A549 (cell line): ENCODE data around the gene FAM149B1. TPM values are rescaled to one million over a fixed set of nuclear protein-coding genes. Genes with fewer than 3 reads are reported as not detected.

Source experiments
- ATAC-seq, 2 experiments: fragments of 200-7000 bp in 1 of 2; fragments of >200 bp in 1 of 2; cut with Nextera tagmentation in 1 of 2; cut with Tn5 transposase in 1 of 2; 3 replicates each; pipeline versions ENCODE4 v1.8.0 to v1.9.1; 2018 to 2020; ENCODE audit warnings: mild to moderate bottlenecking in 1 of 2, moderate library complexity in 1 of 2
- CTCF ChIA-PET: fragments of 300-600 bp; sonication (Branson Sonifier 250); formaldehyde crosslinking; extraction: SDS; loops from one replicate; lab custom pipeline; 2021; ENCODE audit warnings: antibody characterized with exemption, inconsistent platforms; lab: Yijun Ruan, JAX
- POLR2A ChIA-PET: fragments of 350-600 bp; formaldehyde crosslinking; extraction: SDS; loops from one replicate; lab custom pipeline; 2021; ENCODE audit warnings: antibody characterized with exemption, inconsistent platforms; lab: Yijun Ruan, JAX
- DNase-seq, 2 experiments: peaks; one replicate each; pipeline versions ENCODE4 v3.0.0 to v3.0.0-alpha.2; 2011 to 2016; ENCODE audit warnings: low read depth in 1 of 2, low spot score in 1 of 2
- FAIRE-seq: peaks from 2 replicates; lab custom pipeline; 2011; peaks lifted over from hg19 to GRCh38; lab: Jason Lieb, UNC
- H3K27ac ChIP-seq, 2 experiments: fragments of >200 bp; sonication (Bioruptor Twin); formaldehyde crosslinking; 3 replicates each; pipeline ENCODE4 v1.5.1; 2016 to 2017
- H3K4me1 ChIP-seq: fragments of >200 bp; sonication (Bioruptor Twin); formaldehyde crosslinking; 3 replicates; pipeline ENCODE4 v1.6.1; 2016
- H3K4me2 ChIP-seq: fragments of >200 bp; sonication (Bioruptor Twin); formaldehyde crosslinking; 3 replicates; pipeline ENCODE4 v1.6.1; 2016
- H3K4me3 ChIP-seq: fragments of >200 bp; sonication (Bioruptor Twin); formaldehyde crosslinking; 3 replicates; pipeline ENCODE4 v1.5.1; 2016
- H3K9me3 ChIP-seq: fragments of >200 bp; sonication (Bioruptor Twin); formaldehyde crosslinking; 3 replicates; pipeline ENCODE4 v1.6.1; 2016
- ATOH8 ChIP-seq: fragments of 250-450 bp; sonication (Bioruptor Pico); IDR thresholded peaks from 2 replicates; pipeline ENCODE4 v1.5.0; 2020; ENCODE audit warnings: low read depth, mild to moderate bottlenecking, moderate library complexity
- BHLHE40 ChIP-seq: IDR thresholded peaks from 2 replicates; pipeline ENCODE4 v1.6.1; 2012; ENCODE audit warnings: low read depth, low read length, inconsistent platforms
- CTCF ChIP-seq: fragments of >200 bp; sonication (Bioruptor Twin); formaldehyde crosslinking; IDR thresholded peaks from 3 replicates; pipeline ENCODE4 v1.5.1; 2016
- EHMT2 ChIP-seq: fragments of 200-600 bp; sonication (generic); IDR thresholded peaks from 2 replicates; pipeline ENCODE4 v1.6.1; 2016; ENCODE audit warnings: antibody characterized with exemption, low read depth, mild to moderate bottlenecking, moderate library complexity
- FOSB ChIP-seq: fragments of 250-450 bp; sonication (Bioruptor Pico); IDR thresholded peaks from 2 replicates; pipeline ENCODE4 v1.5.0; 2020; ENCODE audit warnings: mild to moderate bottlenecking, moderate library complexity
- FOSL2 ChIP-seq, 2 experiments: fragments of 450-650 bp in 1 of 2; fragments of >200 bp in 1 of 2; sonication (Bioruptor Twin) in 1 of 2; formaldehyde crosslinking; IDR thresholded peaks; 2 replicates each; pipeline versions ENCODE4 v1.5.0 to v1.6.1; 2016 to 2020; ENCODE audit warnings: mild to moderate bottlenecking in 1 of 2, moderate library complexity in 1 of 2
- HDAC2 ChIP-seq: fragments of 200-600 bp; sonication (generic); IDR thresholded peaks from 2 replicates; pipeline ENCODE4 v1.6.1; 2016
- HEYL ChIP-seq: fragments of 250-450 bp; sonication (Bioruptor Pico); IDR thresholded peaks from 2 replicates; pipeline ENCODE4 v1.8.0; 2021; ENCODE audit warnings: mild to moderate bottlenecking, moderate library complexity
- HOXB5 ChIP-seq: fragments of 250-450 bp; sonication (Bioruptor Pico); IDR thresholded peaks from 2 replicates; pipeline ENCODE4 v1.5.0; 2020; ENCODE audit warnings: mild to moderate bottlenecking, moderate library complexity
- KDM5A ChIP-seq: fragments of 200-600 bp; sonication (generic); IDR thresholded peaks from 2 replicates; pipeline ENCODE4 v1.6.1; 2016; ENCODE audit warnings: antibody characterized with exemption, mild to moderate bottlenecking
- MAX ChIP-seq: IDR thresholded peaks from 2 replicates; pipeline ENCODE4 v1.6.1; 2012
- MAZ ChIP-seq: fragments of 150-350 bp; IDR thresholded peaks from 2 replicates; pipeline ENCODE4 v1.6.1; 2014; ENCODE audit warnings: antibody characterized with exemption, low read depth, low read length, borderline replicate concordance
- MYC ChIP-seq: IDR thresholded peaks from 2 replicates; pipeline ENCODE4 v1.6.1; 2012; ENCODE audit warnings: mild to moderate bottlenecking, inconsistent platforms, low read length, improper control_type of control experiment, borderline replicate concordance
- NPAS2 ChIP-seq: fragments of 250-450 bp; sonication (Bioruptor Pico); IDR thresholded peaks from 2 replicates; pipeline ENCODE4 v1.8.0; 2022; ENCODE audit warnings: mild to moderate bottlenecking, moderate library complexity, borderline replicate concordance
- NR3C1 ChIP-seq: fragments of >200 bp; sonication (Bioruptor Twin); formaldehyde crosslinking; IDR thresholded peaks from 3 replicates; pipeline ENCODE4 v1.6.1; 2017
- PBX3 ChIP-seq: IDR thresholded peaks from 2 replicates; pipeline ENCODE4 v1.6.1; 2012
- POLR2AphosphoS2 ChIP-seq: conservative IDR thresholded peaks from 2 replicates; pipeline ENCODE4 v1.6.1; 2012; ENCODE audit warnings: low read length, improper control_type of control experiment, inconsistent platforms
- RARB ChIP-seq: fragments of 250-450 bp; sonication (Bioruptor Pico); IDR thresholded peaks from 2 replicates; pipeline ENCODE4 v1.8.0; 2021; ENCODE audit warnings: mild to moderate bottlenecking, moderate library complexity
- USF2 ChIP-seq: fragments of 450-650 bp; IDR thresholded peaks from 2 replicates; pipeline ENCODE4 v1.6.1; 2014; ENCODE audit warnings: antibody characterized with exemption
- ZFP36 ChIP-seq: fragments of 450-650 bp; IDR thresholded peaks from 2 replicates; pipeline ENCODE4 v1.6.1; 2014; ENCODE audit warnings: borderline replicate concordance; ENCODE audit not compliant: partially characterized antibody
- WGBS: methylation state at CpG from one replicate; pipeline ENCODE4 v1.1.6; 2017; ENCODE audit errors: missing lambda C conversion rate; 5-methylcytosine and 5-hydroxymethylcytosine counted together
- polyA plus RNA-seq, 4 experiments: library from polyadenylated mRNA; depleted of rRNA in 3 of 4; stranded (reverse); fragments of >200 nt; fragmentation: RNase III in 1 of 4; extraction: RNeasy Plus Mini Kit Qiagen cat#74134 plus additional on column Dnase treatment in 1 of 4; gene quantifications; 2 replicates in 3 of 4; 3 replicates in 1 of 4; pipeline ENCODE4 v1.2.3, GENCODE V29; 2011 to 2017

FAM149B1 gene
- polyA plus RNA-seq, 2 of the 4 experiments (the other 2 are of a cell fraction) = 6.9 to 26.7 TPM

- ATAC-seq = no peak
- H3K4me1 ChIP-seq = no peaks in the 10 kb centered on the region
- H3K4me2 ChIP-seq = no peak overlapping the region
- no peaks in the 10 kb centered on the region for H3K9me3 ChIP-seq
- POLR2A ChIA-PET = no interaction called here
- CTCF ChIA-PET = no interaction called here
- no peak for FAIRE-seq
- DNase-seq = no peak
- WGBS = 63% methylated on average over 1 of the region's 1 CpG
- H3K4me3 ChIP-seq = no peak overlapping the region
- H3K27ac ChIP-seq = no peak overlapping the region
- TF ChIP-seq BHLHE40 = no peak
- no peak for TF ChIP-seq MAZ
- no peak for TF ChIP-seq ATOH8
- no peak for TF ChIP-seq MAX
- no peak for TF ChIP-seq HDAC2
- TF ChIP-seq NR3C1 = no peak
- no peak for TF ChIP-seq FOSB
- TF ChIP-seq ZFP36 = no peak
- no peak for TF ChIP-seq POLR2AphosphoS2
- no peak for TF ChIP-seq NPAS2 (CRISPR knock-in tag)
These were observed 18.3 kb downstream of the FAM149B1 start for GRCh38 chr10:73186266-73186665.

- DNase-seq (no peak), ATAC-seq (no peak), FAIRE-seq (no peak)
- no peak overlapping the region for H3K27ac ChIP-seq
- H3K4me2 ChIP-seq = no peak overlapping the region
- 85% methylated on average over 5 of the region's 5 CpGs for WGBS
- POLR2A ChIA-PET = interaction anchor here (0.6 kb wide), 1 partner anchor 470 kb away, joined by 3 read pairs; no protein-coding TSS in a partner anchor
- TF ChIP-seq FOSL2 (IDR thresholded peaks at IDR 0.05) = no peak
- no peak for TF ChIP-seq FOSL2 (CRISPR knock-in tag; IDR thresholded peaks at IDR 0.05)
- no peak for TF ChIP-seq HOXB5 (CRISPR knock-in tag)
- TF ChIP-seq ZFP36 = no peak
- TF ChIP-seq MYC = no peak
- no peak for TF ChIP-seq EHMT2
- TF ChIP-seq RARB (CRISPR knock-in tag) = no peak
- no peak for TF ChIP-seq PBX3
- TF ChIP-seq HEYL = no peak
- TF ChIP-seq USF2 = no peak
- TF ChIP-seq CTCF = no peak
- no peak for TF ChIP-seq BHLHE40
- no peak for TF ChIP-seq KDM5A
- no peaks in the 10 kb centered on the region for H3K9me3 ChIP-seq
- no peak overlapping the region for H3K4me3 ChIP-seq
- CTCF ChIA-PET = no interaction called here
- H3K4me1 ChIP-seq = no peaks in the 10 kb centered on the region
These were observed 22.3 kb downstream of the FAM149B1 start for GRCh38 chr10:73190188-73190587.
